A549 (cell line): ENCODE results near the gene DCAF8. TPM values are rescaled to one million over a fixed set of nuclear protein-coding genes. Genes with fewer than 3 reads are reported as not detected.

ENCODE experiments used
- ATAC-seq, 2 experiments: fragments of 200-7000 bp in 1 of 2; fragments of >200 bp in 1 of 2; cut with Nextera tagmentation in 1 of 2; cut with Tn5 transposase in 1 of 2; 3 replicates each; pipeline versions ENCODE4 v1.8.0 to v1.9.1; 2018 to 2020; ENCODE audit warnings: mild to moderate bottlenecking in 1 of 2, moderate library complexity in 1 of 2
- CTCF ChIA-PET: fragments of 300-600 bp; sonication (Branson Sonifier 250); formaldehyde crosslinking; extraction: SDS; loops from one replicate; lab custom pipeline; 2021; ENCODE audit warnings: antibody characterized with exemption, inconsistent platforms; lab: Yijun Ruan, JAX
- POLR2A ChIA-PET: fragments of 350-600 bp; formaldehyde crosslinking; extraction: SDS; loops from one replicate; lab custom pipeline; 2021; ENCODE audit warnings: antibody characterized with exemption, inconsistent platforms; lab: Yijun Ruan, JAX
- DNase-seq, 2 experiments: peaks; one replicate each; pipeline versions ENCODE4 v3.0.0 to v3.0.0-alpha.2; 2011 to 2016; ENCODE audit warnings: low read depth in 1 of 2, low spot score in 1 of 2
- FAIRE-seq: peaks from 2 replicates; lab custom pipeline; 2011; peaks lifted over from hg19 to GRCh38; lab: Jason Lieb, UNC
- H3K27ac ChIP-seq, 2 experiments: fragments of >200 bp; sonication (Bioruptor Twin); formaldehyde crosslinking; 3 replicates each; pipeline ENCODE4 v1.5.1; 2016 to 2017
- H3K4me1 ChIP-seq: fragments of >200 bp; sonication (Bioruptor Twin); formaldehyde crosslinking; 3 replicates; pipeline ENCODE4 v1.6.1; 2016
- H3K4me2 ChIP-seq: fragments of >200 bp; sonication (Bioruptor Twin); formaldehyde crosslinking; 3 replicates; pipeline ENCODE4 v1.6.1; 2016
- H3K4me3 ChIP-seq: fragments of >200 bp; sonication (Bioruptor Twin); formaldehyde crosslinking; 3 replicates; pipeline ENCODE4 v1.5.1; 2016
- H3K9me3 ChIP-seq: fragments of >200 bp; sonication (Bioruptor Twin); formaldehyde crosslinking; 3 replicates; pipeline ENCODE4 v1.6.1; 2016
- CBX2 ChIP-seq: fragments of 200-600 bp; sonication (generic); IDR thresholded peaks from 2 replicates; pipeline ENCODE4 v1.6.1; 2016; ENCODE audit warnings: low read depth, mild to moderate bottlenecking, borderline replicate concordance
- CEBPB ChIP-seq, 2 experiments: fragments of >200 bp in 1 of 2; sonication (Bioruptor Twin) in 1 of 2; formaldehyde crosslinking in 1 of 2; IDR thresholded peaks; 2 replicates each; pipeline ENCODE4 v1.6.1; 2012 to 2016
- CHD2 ChIP-seq: fragments of 150-350 bp; IDR thresholded peaks from 2 replicates; pipeline ENCODE4 v1.6.1; 2014; ENCODE audit warnings: low read length; ENCODE audit not compliant: partially characterized antibody
- CHD4 ChIP-seq: fragments of 200-600 bp; sonication (generic); IDR thresholded peaks from 2 replicates; pipeline ENCODE4 v1.6.1; 2016; ENCODE audit warnings: antibody characterized with exemption, mild to moderate bottlenecking, borderline replicate concordance
- E2F6 ChIP-seq: IDR thresholded peaks from 2 replicates; pipeline ENCODE4 v1.6.1; 2012; ENCODE audit warnings: low read depth, borderline replicate concordance
- EHF ChIP-seq: fragments of 250-450 bp; sonication (Bioruptor Pico); IDR thresholded peaks from 2 replicates; pipeline ENCODE4 v1.5.0; 2020; ENCODE audit warnings: mild to moderate bottlenecking
- EP300 ChIP-seq, 2 experiments: fragments of >200 bp; sonication (Bioruptor Twin); formaldehyde crosslinking; IDR thresholded peaks; 2 replicates in 1 of 2; 3 replicates in 1 of 2; pipeline ENCODE4 v1.6.1; 2016 to 2017
- HDAC2 ChIP-seq: fragments of 200-600 bp; sonication (generic); IDR thresholded peaks from 2 replicates; pipeline ENCODE4 v1.6.1; 2016
- HOXB13 ChIP-seq: fragments of 250-450 bp; sonication (Bioruptor Pico); IDR thresholded peaks from 2 replicates; pipeline ENCODE4 v1.5.0; 2020; ENCODE audit warnings: low read depth, mild to moderate bottlenecking, moderate library complexity
- KDM5A ChIP-seq: fragments of 200-600 bp; sonication (generic); IDR thresholded peaks from 2 replicates; pipeline ENCODE4 v1.6.1; 2016; ENCODE audit warnings: antibody characterized with exemption, mild to moderate bottlenecking
- MAZ ChIP-seq: fragments of 150-350 bp; IDR thresholded peaks from 2 replicates; pipeline ENCODE4 v1.6.1; 2014; ENCODE audit warnings: antibody characterized with exemption, low read depth, low read length, borderline replicate concordance
- NFE2L2 ChIP-seq: fragments of 150-350 bp; conservative IDR thresholded peaks from 2 replicates; pipeline ENCODE4 v1.6.1; 2014; ENCODE audit warnings: low read length
- NPAS2 ChIP-seq: fragments of 250-450 bp; sonication (Bioruptor Pico); IDR thresholded peaks from 2 replicates; pipeline ENCODE4 v1.8.0; 2022; ENCODE audit warnings: mild to moderate bottlenecking, moderate library complexity, borderline replicate concordance
- NR3C1 ChIP-seq: fragments of >200 bp; sonication (Bioruptor Twin); formaldehyde crosslinking; IDR thresholded peaks from 3 replicates; pipeline ENCODE4 v1.6.1; 2017
- PBX3 ChIP-seq: IDR thresholded peaks from 2 replicates; pipeline ENCODE4 v1.6.1; 2012
- POLR2A ChIP-seq: IDR thresholded peaks from 2 replicates; pipeline ENCODE4 v1.6.1; 2012; ENCODE audit warnings: mild to moderate bottlenecking, low read length
- RAD21 ChIP-seq, 2 experiments: fragments of >200 bp in 1 of 2; sonication (Bioruptor Twin) in 1 of 2; formaldehyde crosslinking in 1 of 2; IDR thresholded peaks in 1 of 2; conservative IDR thresholded peaks in 1 of 2; 2 replicates in 1 of 2; 3 replicates in 1 of 2; pipeline ENCODE4 v1.6.1; 2012 to 2018; ENCODE audit warnings: inconsistent platforms in 1 of 2
- ZC3H11A ChIP-seq: fragments of 450-650 bp; IDR thresholded peaks from 2 replicates; pipeline ENCODE4 v1.6.1; 2014; ENCODE audit warnings: antibody characterized with exemption, mild to moderate bottlenecking
- ZNF302 ChIP-seq: fragments of 250-450 bp; sonication (Bioruptor Pico); IDR thresholded peaks from 2 replicates; pipeline ENCODE4 v1.9.0; 2021; ENCODE audit warnings: inconsistent platforms, mild to moderate bottlenecking, moderate library complexity
- WGBS: methylation state at CpG from one replicate; pipeline ENCODE4 v1.1.6; 2017; ENCODE audit errors: missing lambda C conversion rate; 5-methylcytosine and 5-hydroxymethylcytosine counted together
- polyA plus RNA-seq, 4 experiments: library from polyadenylated mRNA; depleted of rRNA in 3 of 4; stranded (reverse); fragments of >200 nt; fragmentation: RNase III in 1 of 4; extraction: RNeasy Plus Mini Kit Qiagen cat#74134 plus additional on column Dnase treatment in 1 of 4; gene quantifications; 2 replicates in 3 of 4; 3 replicates in 1 of 4; pipeline ENCODE4 v1.2.3, GENCODE V29; 2011 to 2017

The DCAF8 gene
- polyA plus RNA-seq, 2 of the 4 experiments (the other 2 are of a cell fraction): 69.8 to 113 TPM

- TF ChIP-seq MAZ (0 out of 2 replicates have a peak, but pooled peaks have one; percentile 68), RAD21 (conservative IDR thresholded peaks at IDR 0.05 in 1 of 2, IDR thresholded peaks at IDR 0.05 in 1 of 2) (peak; percentile 92 to 95)
These were observed 69.1 kb downstream of the DCAF8 start (continued) for GRCh38 chr1:160193091-160193819.

- ChIA-PET CTCF (interaction anchor here (0.8 to 6.7 kb wide), 33 partner anchors 11 to 188 kb away, joined by 3 to 108 read pairs (median 11); partner anchors contain the start of genes DCAF8 and PEA15), POLR2A (interaction anchor here (0.6 kb wide), 1 partner anchor 21 kb away, joined by 3 read pairs; no protein-coding TSS in a partner anchor)
- H3K4me3 ChIP-seq: no peak overlapping the region
- DNase-seq (no peak), ATAC-seq (no peak), FAIRE-seq (no peak)
- TF ChIP-seq NR3C1: no peak
- no peak for TF ChIP-seq HDAC2
- no peak for TF ChIP-seq E2F6
- TF ChIP-seq EP300 (IDR thresholded peaks at IDR 0.05): no peak
- TF ChIP-seq CEBPB (IDR thresholded peaks at IDR 0.05): no peak
- TF ChIP-seq NFE2L2: no peak
- TF ChIP-seq ZNF302 (CRISPR knock-in tag): no peak
- TF ChIP-seq CBX2: no peak
- TF ChIP-seq PBX3: no peak
- no peak for TF ChIP-seq EHF (CRISPR knock-in tag)
- no peaks in the 10 kb centered on the region for H3K9me3 ChIP-seq
- peaks cover 18% of the 10 kb centered on the region for H3K4me1 ChIP-seq
- peak overlapping the region in 1 of 2 experiments; percentile 61; a peak in 1 of 6 replicates for H3K27ac ChIP-seq
- no peak overlapping the region for H3K4me2 ChIP-seq
These were observed 70.1 kb downstream of the DCAF8 start for GRCh38 chr1:160192234-160192633.

GRCh38 chr1:160191756-160192155 is 70.6 kb downstream of the DCAF8 start:
- H3K4me3 ChIP-seq: no peak overlapping the region
- no peaks in the 10 kb centered on the region for H3K9me3 ChIP-seq
- TF ChIP-seq KDM5A (no peak), CHD2 (no peak), MAZ (no peak), POLR2A (no peak), NPAS2 (no peak), ZC3H11A (no peak), HOXB13 (CRISPR knock-in tag) (no peak), CHD4 (no peak)
- H3K27ac ChIP-seq: 0 out of 6 replicates have a peak overlapping the region, but pooled peaks of 1 of the 2 experiments have one; percentile 9
- peaks cover 18% of the 10 kb centered on the region for H3K4me1 ChIP-seq
- POLR2A ChIA-PET: no interaction called here
- no peak for FAIRE-seq
- DNase-seq: no peak
- no peak overlapping the region for H3K4me2 ChIP-seq
- CTCF ChIA-PET: interaction anchor here (0.9 to 6.7 kb wide), 27 partner anchors 11 to 188 kb away, joined by 3 to 108 read pairs (median 9); partner anchors contain the start of genes DCAF8 and PEA15
- no peak for ATAC-seq
- WGBS: 63% methylated on average over 3 of the region's 3 CpGs
